Measurements from ENCODE around the gene USP53. TPM values are rescaled to one million over a fixed set of nuclear protein-coding genes. Genes with fewer than 3 reads are reported as not detected.

The USP53 gene
- total and polyA plus RNA-seq, 5 experiments from 2014 or later, result 6.5 to 31.3 (median 23.5) TPM

DNA sequence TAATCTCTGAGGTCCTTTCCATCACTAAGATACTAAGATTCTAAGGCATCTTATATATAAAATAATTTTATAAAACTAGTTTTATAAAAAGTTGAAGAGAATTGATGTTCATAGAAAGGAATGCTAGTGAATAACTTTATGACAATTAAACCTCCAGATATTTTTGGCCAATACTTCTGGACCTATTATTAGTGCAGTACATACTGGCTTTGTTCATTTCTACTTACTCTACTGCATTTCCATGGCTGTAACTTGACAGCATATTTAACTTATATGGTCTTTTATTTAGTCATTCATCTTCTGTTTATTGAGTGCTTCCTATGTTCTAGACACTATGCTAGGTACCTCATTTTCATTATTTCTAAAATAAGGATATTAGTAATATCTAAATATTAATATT, 6.8 kb upstream of the USP53 start:
- Mint-ChIP-seq H3K27ac (no peak overlapping the region), H3K27me3 (peaks cover 0 to 6% (median 0%) of the 10 kb centered on the region in 5 donors), H3K36me3 (peaks cover 0 to 3% (median 0%) of the 10 kb centered on the region in 3 donors), H3K4me1 (peaks cover 2 to 58% (median 9%) of the 10 kb centered on the region in 4 donors), H3K4me3 (no peak overlapping the region), H3K9me3 (peaks cover 0 to 3% (median 0%) of the 10 kb centered on the region in 9 donors)
- ATAC-seq, result no peak
- POLR2A ChIA-PET, result no interaction called here
- no peak for DNase-seq

DNA sequence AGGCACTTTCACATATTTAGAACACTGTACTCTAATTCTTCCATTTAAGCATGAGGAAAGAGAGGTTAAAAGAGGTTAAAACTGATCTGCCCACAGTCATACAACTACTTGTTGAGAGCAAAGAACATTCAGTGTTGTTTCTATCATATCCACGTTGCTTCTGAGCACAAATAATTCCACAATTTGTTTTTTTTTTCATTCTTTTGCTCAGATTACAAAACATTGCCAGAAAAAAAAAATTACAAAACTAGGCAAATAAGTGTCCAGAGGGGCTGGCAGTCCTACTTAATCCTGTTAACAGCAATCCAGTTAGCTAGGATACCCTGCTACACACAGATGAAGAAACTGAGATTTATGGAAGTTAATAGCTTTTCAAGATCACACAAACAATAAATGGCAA, 6.3 kb upstream of the USP53 start:
- POLR2A ChIA-PET, result no interaction called here
- no peak for ATAC-seq
- Mint-ChIP-seq H3K4me3 (peak overlapping the region in 1 of 10 donors; percentile 54), H3K36me3 (peaks cover 0 to 3% (median 0%) of the 10 kb centered on the region in 3 donors), H3K27ac (peak overlapping the region in 2 of 10 donors; percentile 69 to 85), H3K27me3 (peaks cover 0 to 6% (median 0%) of the 10 kb centered on the region in 5 donors), H3K9me3 (peaks cover 0 to 3% (median 0%) of the 10 kb centered on the region in 9 donors), H3K4me1 (peaks cover 4 to 62% (median 14%) of the 10 kb centered on the region in 4 donors)
- DNase-seq, result no peak

DNA sequence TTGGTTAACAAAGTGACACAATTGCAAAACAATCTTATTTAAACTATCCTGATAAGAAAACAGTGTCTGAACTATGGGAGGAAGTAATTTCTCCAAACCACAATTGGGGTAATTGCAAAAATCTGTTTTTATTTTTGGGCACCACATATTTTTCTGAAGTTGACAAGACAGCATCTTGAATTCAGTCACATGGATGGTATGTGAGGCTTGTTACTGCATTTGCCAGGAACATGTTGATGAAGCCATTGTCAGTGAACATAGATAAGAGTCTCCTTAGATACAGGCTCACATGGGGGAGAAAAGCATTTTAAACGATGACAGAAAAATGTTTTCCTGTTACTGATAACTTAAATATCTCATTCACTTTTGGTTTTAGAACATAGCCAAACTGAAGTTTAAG, 5.5 kb upstream of the USP53 start:
- Mint-ChIP-seq H3K27me3 (peaks cover 0 to 6% (median 0%) of the 10 kb centered on the region in 5 donors), H3K9me3 (peaks cover 0 to under 1% (median 0%) of the 10 kb centered on the region in 9 donors), H3K27ac (peak overlapping the region in 3 of 10 donors; percentile 27 to 50 (median 42)), H3K4me1 (peaks cover 5 to 59% (median 21%) of the 10 kb centered on the region in 4 donors), H3K36me3 (peaks cover 0 to 3% (median 0%) of the 10 kb centered on the region in 3 donors), H3K4me3 (peak overlapping the region in 1 of 10 donors; percentile 46)
- POLR2A ChIA-PET, result no interaction called here
- ATAC-seq, result no peak
- DNase-seq, result no peak

DNA sequence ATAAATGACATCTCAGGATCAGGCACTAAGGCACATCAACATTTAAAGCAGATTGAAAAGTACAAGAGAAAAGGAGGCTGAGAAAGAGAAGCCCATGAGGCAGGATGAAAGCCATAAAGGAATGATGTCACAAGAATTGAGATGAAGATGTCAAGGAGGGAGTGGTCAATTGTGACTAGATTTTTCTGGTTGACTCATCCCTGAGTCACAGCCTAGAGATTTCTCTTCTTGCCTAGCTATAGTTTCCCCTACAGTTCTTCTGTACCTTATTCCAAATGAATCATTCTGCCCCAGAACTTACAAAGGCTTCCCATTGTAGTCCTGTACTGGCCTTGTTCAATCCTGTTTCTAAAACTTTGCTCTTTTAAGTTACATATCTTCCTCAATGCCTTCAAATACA, 3.4 kb upstream of the USP53 start:
- no peak for ATAC-seq
- Mint-ChIP-seq H3K27me3 (peaks cover 0 to 6% (median 0%) of the 10 kb centered on the region in 5 donors), H3K4me3 (peak overlapping the region in 1 of 10 donors; percentile 30), H3K9me3 (no peaks in the 10 kb centered on the region), H3K27ac (peak overlapping the region in 3 of 10 donors; percentile 5 to 66 (median 50)), H3K4me1 (peaks cover 8 to 49% (median 32%) of the 10 kb centered on the region in 4 donors), H3K36me3 (peaks cover 0 to 3% (median 0%) of the 10 kb centered on the region in 3 donors)
- POLR2A ChIA-PET, result no interaction called here
- no peak for DNase-seq

DNA sequence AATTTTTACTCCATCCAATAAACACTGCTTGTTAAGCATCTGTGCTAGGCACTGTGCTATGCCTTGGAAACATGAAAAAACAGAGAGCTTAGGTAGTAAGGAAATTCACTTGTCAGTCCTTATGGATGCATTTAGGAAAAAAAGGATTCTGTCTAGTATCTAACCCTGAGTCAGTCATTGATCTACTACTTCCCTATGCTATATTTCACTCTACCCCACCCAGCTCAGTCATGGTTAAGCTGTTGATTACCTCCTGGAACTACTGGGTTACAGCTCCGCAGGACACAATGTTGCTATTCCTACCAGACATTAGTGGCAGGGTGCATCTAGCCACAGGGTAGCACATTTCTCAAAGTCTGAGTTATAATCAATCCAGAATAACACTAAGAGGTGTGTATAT, 2.9 kb upstream of the USP53 start:
- DNase-seq (no peak), ATAC-seq (no peak)
- no peak overlapping the region for H3K4me3 Mint-ChIP-seq
- peaks cover 0 to 6% (median 0%) of the 10 kb centered on the region in 5 donors for H3K27me3 Mint-ChIP-seq
- H3K27ac Mint-ChIP-seq, result peak overlapping the region in 2 of 10 donors; percentile 50 to 66
- H3K9me3 Mint-ChIP-seq, result no peaks in the 10 kb centered on the region
- H3K4me1 Mint-ChIP-seq, result peaks cover 8 to 50% (median 34%) of the 10 kb centered on the region in 4 donors
- peaks cover 0 to 3% (median 0%) of the 10 kb centered on the region in 3 donors for H3K36me3 Mint-ChIP-seq
- POLR2A ChIA-PET, result no interaction called here

DNA sequence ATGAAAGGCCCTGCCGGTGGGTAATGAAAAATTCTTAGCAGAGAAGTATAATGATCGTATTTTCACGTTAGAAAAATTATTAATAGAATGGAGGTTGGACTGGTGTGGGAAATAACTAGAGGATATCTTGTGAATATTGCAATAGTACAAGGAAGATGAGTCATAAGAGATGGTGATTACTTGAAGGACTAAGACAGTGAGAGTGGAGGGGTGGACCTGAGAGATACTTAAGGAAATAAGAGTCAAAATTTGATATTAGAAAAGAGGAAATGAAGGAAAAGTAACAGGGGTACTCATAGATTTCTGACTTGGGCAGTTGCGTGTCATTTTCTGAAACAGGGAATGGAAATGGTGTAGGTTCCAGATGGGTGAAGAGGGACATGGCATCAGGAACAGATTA, 1.7 kb upstream of the USP53 start:
- peaks cover 0 to 3% (median 0%) of the 10 kb centered on the region in 3 donors for H3K36me3 Mint-ChIP-seq
- no peaks in the 10 kb centered on the region for H3K9me3 Mint-ChIP-seq
- H3K4me1 Mint-ChIP-seq, result peaks cover 11 to 52% (median 36%) of the 10 kb centered on the region in 4 donors
- peak overlapping the region; percentile 90 to 100 (median 95) for H3K4me3 Mint-ChIP-seq
- DNase-seq (no peak), ATAC-seq (no peak)
- peak overlapping the region in 7 of 10 donors; percentile 0 to 99 (median 73) for H3K27ac Mint-ChIP-seq
- peaks cover 0 to 6% (median 0%) of the 10 kb centered on the region in 5 donors for H3K27me3 Mint-ChIP-seq
- POLR2A ChIA-PET, result no interaction called here

DNA sequence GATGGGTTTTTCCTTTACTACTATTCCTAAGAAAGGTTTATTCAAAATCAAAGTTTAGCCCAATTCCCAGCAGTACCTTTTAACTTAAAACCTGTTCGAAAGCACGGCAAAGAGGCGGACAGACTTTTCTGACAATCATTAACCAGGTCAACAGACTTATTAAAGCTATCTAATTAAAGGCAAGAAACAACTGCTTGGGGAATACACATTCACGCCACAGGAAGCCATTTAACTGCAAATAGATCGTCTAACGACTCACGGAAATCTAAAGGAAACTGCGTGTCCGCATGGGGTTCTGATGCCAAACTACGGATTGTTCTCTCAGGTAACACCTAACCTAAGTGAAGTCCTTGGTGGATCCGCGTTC, 663 bp upstream of the USP53 start:
- Mint-ChIP-seq H3K27me3 (peaks cover 0 to 6% (median 0%) of the 10 kb centered on the region in 5 donors), H3K27ac (peak overlapping the region; percentile 92 to 100 (median 96)), H3K9me3 (no peaks in the 10 kb centered on the region), H3K36me3 (peaks cover 0 to 5% (median 0%) of the 10 kb centered on the region in 3 donors), H3K4me3 (peak overlapping the region; percentile 90 to 100 (median 95)), H3K4me1 (peaks cover 11 to 49% (median 37%) of the 10 kb centered on the region in 4 donors)
- DNase-seq, result no peak
- ATAC-seq, result peak; percentile 29 to 36
- POLR2A ChIA-PET, result interaction anchor here (0.6 to 2.6 kb wide), 8 partner anchors 9 to 364 kb away, joined by 4 to 29 read pairs (median 6); a partner anchor contains a TSS

DNA sequence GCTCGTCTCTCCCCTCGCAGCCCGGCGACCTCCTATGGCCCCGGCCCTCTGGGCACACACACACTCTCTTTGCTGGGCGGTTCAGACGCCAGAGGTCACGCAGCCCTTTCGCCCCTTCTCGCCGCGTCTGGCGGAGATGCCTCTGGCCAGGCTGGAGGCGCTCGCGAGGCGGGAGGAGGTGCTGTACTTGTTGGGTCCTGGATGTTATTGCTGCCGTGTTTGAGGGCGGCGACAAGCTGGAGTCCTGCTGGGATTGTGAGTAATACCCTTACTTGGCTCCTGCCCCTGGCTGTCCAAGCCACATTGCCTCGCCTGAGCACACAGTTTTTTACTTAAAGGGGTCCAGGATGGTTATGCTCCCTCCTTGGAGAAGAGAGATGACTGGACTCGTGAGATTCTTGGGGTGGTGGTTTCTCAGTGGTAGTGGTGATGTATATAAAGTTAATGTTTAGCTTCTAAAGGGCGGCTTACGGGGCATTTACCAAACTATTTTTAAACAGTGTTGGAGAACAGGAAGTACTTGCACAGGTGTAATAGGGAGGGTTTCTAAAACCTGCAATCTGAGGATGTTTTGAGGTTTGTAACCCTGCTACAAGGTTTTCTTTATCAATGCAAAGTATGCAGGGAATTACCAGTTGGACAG, 572 bp downstream of the USP53 start:
- H3K4me1 Mint-ChIP-seq, result peaks cover 18 to 56% (median 46%) of the 10 kb centered on the region in 4 donors
- POLR2A ChIA-PET, result interaction anchor here (0.7 to 2.6 kb wide), 12 partner anchors 8 to 242 kb away, joined by 3 to 29 read pairs (median 4); a partner anchor contains a TSS
- H3K27ac Mint-ChIP-seq, result peak overlapping the region; percentile 92 to 100 (median 96)
- ATAC-seq (peak; percentile 26 to 39), DNase-seq (peak in 7 of 10 donors; percentile 27 to 63 (median 45))
- H3K27me3 Mint-ChIP-seq, result peaks cover 0 to 6% (median 0%) of the 10 kb centered on the region in 5 donors
- H3K36me3 Mint-ChIP-seq, result peaks cover 9 to 13% (median 12%) of the 10 kb centered on the region in 3 donors
- H3K9me3 Mint-ChIP-seq, result no peaks in the 10 kb centered on the region
- H3K4me3 Mint-ChIP-seq, result peak overlapping the region; percentile 90 to 100 (median 95)

DNA sequence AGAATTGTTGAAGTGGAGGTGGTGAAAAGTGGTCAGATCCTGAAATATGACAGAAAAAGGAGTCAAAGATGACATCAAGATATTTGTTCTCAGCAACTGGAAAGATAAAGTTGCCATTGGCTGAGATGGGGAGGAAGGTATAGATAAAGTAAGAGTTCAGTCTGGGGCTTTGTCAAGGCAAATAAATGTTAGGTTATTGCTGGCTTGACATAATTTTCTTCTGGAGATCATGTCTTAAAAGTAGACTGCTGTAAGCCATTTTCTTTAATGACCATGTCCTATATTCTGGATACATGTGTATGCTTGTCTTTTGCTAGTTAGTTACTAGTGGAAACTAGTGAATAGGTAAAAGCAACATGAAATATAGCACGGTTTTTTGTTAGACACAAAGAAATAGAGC, 5.6 kb downstream of the USP53 start:
- Mint-ChIP-seq H3K4me1 (peaks cover 15 to 44% (median 27%) of the 10 kb centered on the region in 4 donors), H3K27ac (peak overlapping the region in 1 of 10 donors; percentile 73), H3K9me3 (peaks cover 0 to 4% (median 0%) of the 10 kb centered on the region in 9 donors), H3K27me3 (no peaks in the 10 kb centered on the region), H3K4me3 (peak overlapping the region in 1 of 10 donors; percentile 37), H3K36me3 (peaks cover 23 to 40% (median 33%) of the 10 kb centered on the region in 3 donors)
- DNase-seq (no peak), ATAC-seq (no peak)
- POLR2A ChIA-PET, result no interaction called here

DNA sequence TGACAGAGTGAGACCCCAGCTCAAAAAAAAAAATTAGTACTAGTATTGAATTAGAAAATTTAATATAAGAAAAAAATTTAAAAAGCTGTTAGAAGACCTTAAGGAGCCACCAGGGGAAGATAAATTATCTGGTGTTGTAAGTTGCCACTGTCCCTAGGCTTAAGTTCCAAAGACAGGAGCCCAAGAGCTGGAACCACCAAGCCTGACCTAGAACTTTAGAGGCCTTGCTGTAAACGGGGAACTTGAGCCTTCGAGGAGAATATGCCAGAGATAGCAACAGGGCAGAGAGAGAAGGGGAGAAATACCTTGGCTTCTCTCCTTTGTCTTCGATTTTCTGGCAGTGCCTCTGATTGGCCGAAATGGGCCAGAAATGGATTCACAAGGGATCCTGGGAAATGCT, 8.9 kb downstream of the USP53 start:
- H3K4me1 Mint-ChIP-seq, result peaks cover 7 to 46% (median 16%) of the 10 kb centered on the region in 4 donors
- POLR2A ChIA-PET, result interaction anchor here (2.1 kb wide), 1 partner anchor 9 kb away, joined by 8 read pairs; the partner anchor contains the start of gene USP53
- H3K27ac Mint-ChIP-seq, result peak overlapping the region in 1 of 10 donors; percentile 62
- DNase-seq (no peak), ATAC-seq (no peak)
- H3K9me3 Mint-ChIP-seq, result peaks cover 0 to 9% (median 2%) of the 10 kb centered on the region in 9 donors
- peaks cover 33 to 58% (median 55%) of the 10 kb centered on the region in 3 donors for H3K36me3 Mint-ChIP-seq
- no peak overlapping the region for H3K4me3 Mint-ChIP-seq
- H3K27me3 Mint-ChIP-seq, result no peaks in the 10 kb centered on the region

DNA sequence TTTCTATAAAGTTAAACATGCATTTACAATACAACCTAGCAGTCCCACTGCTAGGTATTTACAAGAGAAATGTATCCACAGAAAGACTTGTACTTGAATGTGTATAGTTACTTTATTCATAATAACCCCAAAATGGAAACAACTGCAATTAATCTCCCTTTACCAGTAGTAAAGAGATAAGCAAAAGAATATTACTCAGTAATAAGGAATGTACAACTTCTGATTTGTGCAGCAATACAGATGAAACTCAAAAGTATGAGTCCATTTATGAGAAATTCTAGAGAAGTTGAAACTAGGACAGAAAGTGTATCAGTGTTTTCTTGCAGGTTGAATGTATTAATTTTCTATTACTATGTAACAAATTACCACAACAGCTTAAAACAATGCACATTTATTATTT, 15.2 kb downstream of the USP53 start:
- Mint-ChIP-seq H3K9me3 (peaks cover 0 to 9% (median 0%) of the 10 kb centered on the region in 9 donors), H3K27me3 (no peaks in the 10 kb centered on the region), H3K4me3 (peak overlapping the region in 1 of 10 donors; percentile 17), H3K27ac (peak overlapping the region in 2 of 10 donors; percentile 23 to 40), H3K36me3 (peaks cover 17 to 50% (median 39%) of the 10 kb centered on the region in 3 donors), H3K4me1 (peaks cover 6 to 64% (median 22%) of the 10 kb centered on the region in 4 donors)
- ATAC-seq (no peak), DNase-seq (no peak)
- POLR2A ChIA-PET, result interaction anchor here (1.4 kb wide), 1 partner anchor 15 kb away, joined by 3 read pairs; the partner anchor contains the start of gene USP53

DNA sequence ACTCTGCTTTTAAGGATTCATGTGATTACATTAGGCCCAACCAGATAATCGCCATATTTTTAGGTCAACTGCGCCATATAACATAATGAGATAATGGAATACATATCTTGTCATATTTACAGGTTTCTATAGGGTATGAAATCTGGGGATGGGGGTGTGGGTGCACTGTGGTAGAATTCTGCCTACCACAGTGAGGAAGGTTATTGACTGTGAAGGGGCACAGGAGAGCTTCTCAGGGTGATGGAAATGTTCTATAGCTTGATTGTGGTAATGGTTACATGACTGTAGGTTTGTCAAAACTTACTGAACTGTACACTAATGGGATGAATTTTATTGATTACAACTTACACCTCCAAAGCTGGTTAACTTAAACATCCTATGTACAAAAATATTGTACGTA, 15.9 kb downstream of the USP53 start:
- POLR2A ChIA-PET, result interaction anchor here (0.6 to 1.4 kb wide), 2 partner anchors 12 to 16 kb away, joined by 3 read pairs; partner anchors contain the start of gene USP53
- H3K4me1 Mint-ChIP-seq, result peaks cover 11 to 67% (median 25%) of the 10 kb centered on the region in 4 donors
- no peak for ATAC-seq
- peaks cover 11 to 44% (median 34%) of the 10 kb centered on the region in 3 donors for H3K36me3 Mint-ChIP-seq
- no peak overlapping the region for H3K4me3 Mint-ChIP-seq
- no peaks in the 10 kb centered on the region for H3K27me3 Mint-ChIP-seq
- H3K27ac Mint-ChIP-seq, result peak overlapping the region in 2 of 10 donors; percentile 17 to 40
- H3K9me3 Mint-ChIP-seq, result peaks cover 0 to 9% (median 0%) of the 10 kb centered on the region in 9 donors
- no peak for DNase-seq

Measured in naive thymus-derived CD8-positive, alpha-beta T cell (primary cell).